Skeletal muscle cell (primary cell): ENCODE data around the gene RHBDD2.
"Not testable (repeated sequence)": the region's sequence is repeated elsewhere in the genome, so short reads cannot be mapped to it uniquely, and the experiment has no call there.

Experiments
- DNase-seq: peaks from one replicate; pipeline ENCODE4 v3.0.0-alpha.2; 2010; ENCODE audit warnings: low read depth
- H3K4me3 ChIP-seq: 2 replicates; pipeline ENCODE4 v1.5.1; 2011; ENCODE audit warnings: low read depth, mild to moderate bottlenecking, control low read depth, low read length, moderate library complexity

Gene RHBDD2

DNA sequence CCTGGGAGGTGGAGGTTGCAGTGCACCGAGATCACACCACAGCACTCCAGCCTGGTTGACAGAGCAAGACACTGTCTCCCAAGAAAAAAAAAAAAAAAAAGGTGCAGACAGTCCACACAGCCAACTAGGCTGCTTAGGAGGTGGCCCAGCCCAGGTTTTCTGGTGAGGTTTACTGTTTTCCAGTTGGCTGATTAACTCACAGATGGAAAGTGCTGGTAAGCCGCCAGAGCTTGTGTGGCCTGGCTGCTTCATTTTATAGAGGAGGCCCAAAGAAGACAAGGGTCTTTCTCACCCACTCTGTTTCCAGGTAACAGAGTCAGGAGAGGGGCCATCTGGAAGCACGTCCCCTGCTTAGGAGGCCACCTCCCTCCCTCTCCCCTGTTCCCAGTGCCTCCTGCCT lies 6.2 kb downstream of the RHBDD2 start:
- DNase-seq, result no peak
- H3K4me3 ChIP-seq, result no peak overlapping the region

DNA sequence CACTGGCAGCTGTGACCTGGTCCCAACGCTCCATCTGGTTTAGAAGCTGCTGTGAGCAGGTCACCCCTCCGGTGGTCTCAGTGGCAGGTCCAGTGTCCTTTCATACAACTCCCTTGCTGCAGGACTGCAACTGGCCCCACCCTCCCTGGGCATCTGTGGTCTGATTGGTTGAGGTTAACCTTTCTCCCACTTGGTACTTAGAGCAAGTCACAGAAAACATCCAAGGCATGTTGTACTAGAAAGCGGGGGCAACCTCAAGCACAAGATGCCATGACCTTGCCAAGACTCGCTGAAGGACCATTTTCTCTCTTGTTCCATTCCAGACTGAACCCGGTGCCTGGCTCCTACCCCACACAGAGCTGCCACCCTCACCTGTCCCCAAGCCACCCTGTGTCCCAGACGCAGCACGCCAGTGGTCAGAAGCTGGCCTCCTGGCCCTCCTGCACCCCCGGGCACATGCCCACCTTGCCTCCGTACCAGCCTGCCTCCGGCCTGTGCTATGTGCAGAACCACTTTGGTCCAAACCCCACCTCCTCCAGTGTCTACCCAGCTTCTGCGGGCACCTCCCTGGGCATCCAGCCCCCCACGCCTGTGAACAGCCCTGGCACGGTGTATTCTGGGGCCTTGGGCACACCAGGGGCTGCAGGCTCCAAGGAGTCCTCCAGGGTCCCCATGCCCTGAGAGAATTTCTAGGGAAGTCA lies 9.0 kb downstream of the RHBDD2 start:
- DNase-seq, result no peak
- H3K4me3 ChIP-seq, result no peak overlapping the region

DNA sequence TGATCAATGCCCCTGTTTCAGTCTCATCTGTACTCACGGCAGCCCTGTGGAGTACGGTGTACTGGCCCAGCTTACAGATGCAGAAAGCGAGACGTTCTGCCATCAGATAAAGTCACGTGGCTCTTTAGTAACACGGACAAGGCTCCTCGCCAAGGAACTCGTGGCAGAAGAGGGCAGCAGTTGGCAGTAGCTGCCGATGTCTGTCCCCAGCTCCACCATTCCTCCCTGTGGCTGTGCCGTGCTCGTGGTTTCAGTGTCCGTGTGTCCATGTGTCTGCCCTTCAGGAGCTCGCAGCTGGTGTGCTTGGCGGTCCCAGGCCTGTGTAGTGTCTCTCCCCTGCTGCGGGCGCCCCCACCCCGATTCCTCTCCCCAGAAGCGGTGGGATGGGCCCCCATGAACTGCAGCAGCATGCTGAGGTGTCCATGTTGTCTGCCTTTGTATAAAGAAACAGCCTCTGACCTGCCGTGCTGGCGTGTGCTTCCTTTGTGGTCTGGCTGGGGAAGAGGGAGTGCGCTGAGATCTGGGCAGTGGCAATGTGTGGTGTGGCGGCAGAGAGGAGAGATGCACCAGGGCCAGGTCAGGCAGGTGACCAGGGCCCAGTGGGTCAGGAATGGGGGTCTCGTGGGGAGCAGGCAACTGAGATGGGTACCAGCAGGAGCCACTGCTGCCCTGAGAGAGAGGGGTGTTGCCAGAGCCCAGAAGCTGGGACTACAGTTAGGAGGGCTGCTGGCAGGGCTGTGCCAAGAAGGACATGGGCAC lies 9.8 kb downstream of the RHBDD2 start:
- no peak for DNase-seq

DNA sequence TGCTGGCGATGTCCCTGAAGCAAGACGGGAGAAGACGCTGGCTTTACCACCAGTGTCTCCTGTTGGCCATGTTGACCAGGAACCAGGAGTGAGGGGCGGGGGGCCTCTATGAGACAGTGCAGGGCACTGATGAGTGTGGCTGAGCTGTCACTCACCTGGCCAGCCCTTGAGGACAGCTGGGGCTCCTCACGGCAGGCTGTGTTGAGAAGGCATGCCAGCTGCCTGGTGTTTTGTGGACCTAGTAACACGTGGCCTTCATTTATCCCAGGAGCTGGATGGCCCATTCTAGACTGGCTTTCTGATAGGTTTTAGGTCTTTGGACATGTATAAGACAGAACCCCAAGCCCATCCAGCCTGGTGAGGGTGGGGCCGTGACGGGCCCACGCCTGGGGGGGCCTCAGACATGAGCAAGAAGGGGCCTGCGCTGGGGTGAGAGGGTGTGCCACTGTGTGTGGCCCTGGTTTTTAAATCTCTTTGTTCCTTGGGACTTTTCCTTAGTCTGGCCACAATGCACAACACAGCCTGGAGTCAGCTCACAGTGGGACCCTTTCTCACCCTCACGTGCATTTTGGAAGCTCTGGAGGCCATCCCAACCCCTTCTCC lies 10.5 kb downstream of the RHBDD2 start:
- H3K4me3 ChIP-seq, result no peak overlapping the region
- DNase-seq, result no peak

More for the DNA sequence above, 9.8 kb downstream of the RHBDD2 start:
- no peak overlapping the region for H3K4me3 ChIP-seq

DNA sequence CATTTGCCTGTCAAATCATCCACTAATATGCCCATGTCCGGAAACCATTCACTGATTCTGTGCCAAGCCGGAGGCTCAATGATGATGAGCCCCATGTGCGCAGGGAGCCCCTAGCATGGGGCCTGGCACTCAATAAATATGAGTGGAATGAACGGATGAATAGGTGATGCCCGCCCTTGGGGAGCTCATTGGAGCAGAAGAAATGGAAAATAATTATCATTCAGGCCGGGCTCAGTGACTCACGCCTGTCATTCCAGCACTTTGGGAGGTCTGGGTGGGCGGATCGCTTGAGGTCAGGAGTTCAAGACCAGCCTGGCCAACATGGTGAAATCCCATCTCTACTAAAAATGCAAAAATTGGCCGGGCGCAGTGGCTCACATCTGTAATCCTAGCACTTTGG lies 11.0 kb downstream of the RHBDD2 start:
- H3K4me3 ChIP-seq, result no peak overlapping the region
- no peak for DNase-seq

DNA sequence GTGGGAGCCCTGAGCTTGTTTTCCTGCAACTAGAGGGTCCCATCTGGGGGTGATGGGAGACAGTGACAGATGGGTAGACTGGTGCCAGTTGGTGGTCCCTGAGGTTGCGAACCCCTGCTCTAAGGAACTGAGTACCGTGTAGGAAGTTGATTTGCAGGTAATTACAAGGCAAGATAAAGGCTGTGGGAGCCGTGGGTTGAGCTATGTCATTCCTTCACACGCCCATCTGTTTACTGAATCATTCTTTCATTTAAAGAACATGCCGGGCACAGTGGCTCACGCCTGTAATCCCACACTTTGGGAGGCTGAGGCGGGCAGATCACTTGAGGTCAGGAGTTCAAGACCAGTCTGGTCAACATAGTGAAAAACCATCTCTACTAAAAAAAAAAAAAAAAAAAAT lies 12.4 kb downstream of the RHBDD2 start:
- not testable (repeated sequence) for DNase-seq, H3K4me3 ChIP-seq

DNA sequence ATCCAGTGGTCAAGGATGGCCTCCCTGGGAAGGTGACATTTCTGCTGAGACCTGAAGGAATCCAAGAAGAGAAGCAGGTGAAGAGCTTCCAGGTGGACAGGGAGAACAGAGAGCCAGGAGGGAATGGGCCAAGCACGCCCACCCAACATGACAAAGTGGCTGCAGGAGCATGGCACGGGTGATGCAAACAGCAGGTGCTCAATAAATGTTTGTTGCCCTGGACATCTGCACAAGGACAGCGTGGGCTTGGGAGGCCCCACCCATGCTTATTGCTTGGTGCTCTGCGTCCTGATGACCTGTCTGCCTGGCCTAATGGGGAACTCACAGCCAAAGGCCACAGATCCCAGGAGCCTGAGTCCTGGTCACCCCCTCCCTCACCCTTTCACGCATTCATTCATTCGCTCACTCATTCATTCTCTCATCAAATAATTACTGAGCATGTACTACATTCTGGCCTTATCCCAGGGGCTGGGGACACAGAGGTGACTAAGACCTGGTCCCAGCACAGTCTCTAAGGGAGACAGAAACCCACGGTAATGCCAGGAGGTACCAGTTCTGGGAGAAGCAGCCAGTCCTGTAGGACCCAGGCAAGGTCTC lies 13.1 kb downstream of the RHBDD2 start:
- H3K4me3 ChIP-seq, result no peak overlapping the region

DNA sequence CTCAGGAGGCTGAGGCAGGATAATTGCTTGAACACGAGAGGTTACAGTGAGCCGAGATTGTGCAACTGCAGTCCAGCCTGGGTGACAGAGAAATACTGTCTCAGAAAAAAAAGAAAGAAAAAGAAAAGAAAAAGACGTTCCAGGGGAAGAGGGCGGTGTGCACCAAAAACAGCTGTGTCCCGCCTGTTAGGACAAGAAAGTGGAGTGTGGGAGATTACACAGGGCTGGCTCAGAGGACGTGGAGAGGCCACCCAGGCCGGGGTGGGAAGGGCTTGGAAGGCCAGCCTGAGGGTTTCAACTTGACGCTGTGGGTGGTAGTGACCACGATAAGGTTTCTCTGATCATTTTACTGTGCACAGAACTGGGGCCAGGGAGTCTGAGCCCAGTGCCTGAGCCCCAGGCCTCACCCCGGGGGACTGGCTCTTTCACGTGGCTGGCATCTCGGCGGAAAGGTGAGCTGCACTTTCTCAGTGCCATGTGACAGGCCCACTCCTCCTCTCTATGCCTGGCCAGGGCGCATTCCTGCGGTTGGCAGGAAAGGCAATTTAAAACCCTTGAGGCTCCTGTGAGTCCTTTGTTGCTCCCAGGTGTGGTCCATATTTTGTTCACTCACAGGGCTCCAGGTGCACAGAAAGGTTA lies 13.9 kb downstream of the RHBDD2 start:
- DNase-seq, result no peak
- H3K4me3 ChIP-seq, result no peak overlapping the region

More for the DNA sequence above, 13.1 kb downstream of the RHBDD2 start:
- DNase-seq, result no peak

DNA sequence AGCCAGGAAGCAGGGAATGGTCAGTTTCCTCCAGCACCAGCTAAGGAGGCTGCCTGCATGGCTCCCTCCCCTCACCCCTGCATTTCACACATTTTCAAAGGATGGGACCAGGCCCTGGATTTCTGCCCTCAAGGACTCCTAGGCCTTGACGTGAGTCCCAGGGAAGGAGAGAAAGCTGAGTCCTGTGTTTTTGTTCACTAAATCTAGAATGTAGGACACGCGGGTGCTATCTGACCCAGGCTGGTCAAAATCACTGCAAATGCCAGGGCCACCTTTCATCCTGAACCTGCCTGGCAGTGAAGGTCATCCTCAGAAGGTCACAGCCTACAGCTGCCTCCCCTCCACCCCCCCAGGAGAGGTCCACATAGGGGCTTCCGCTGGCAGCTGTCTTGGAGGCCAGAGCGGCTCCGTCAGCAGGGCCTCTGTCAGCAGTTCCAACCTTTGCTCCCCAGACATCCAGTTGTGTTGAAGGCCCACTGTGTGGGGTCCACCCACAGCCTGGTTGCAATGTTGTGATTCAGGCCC lies 18.0 kb downstream of the RHBDD2 start:
- no peak overlapping the region for H3K4me3 ChIP-seq
- no peak for DNase-seq

DNA sequence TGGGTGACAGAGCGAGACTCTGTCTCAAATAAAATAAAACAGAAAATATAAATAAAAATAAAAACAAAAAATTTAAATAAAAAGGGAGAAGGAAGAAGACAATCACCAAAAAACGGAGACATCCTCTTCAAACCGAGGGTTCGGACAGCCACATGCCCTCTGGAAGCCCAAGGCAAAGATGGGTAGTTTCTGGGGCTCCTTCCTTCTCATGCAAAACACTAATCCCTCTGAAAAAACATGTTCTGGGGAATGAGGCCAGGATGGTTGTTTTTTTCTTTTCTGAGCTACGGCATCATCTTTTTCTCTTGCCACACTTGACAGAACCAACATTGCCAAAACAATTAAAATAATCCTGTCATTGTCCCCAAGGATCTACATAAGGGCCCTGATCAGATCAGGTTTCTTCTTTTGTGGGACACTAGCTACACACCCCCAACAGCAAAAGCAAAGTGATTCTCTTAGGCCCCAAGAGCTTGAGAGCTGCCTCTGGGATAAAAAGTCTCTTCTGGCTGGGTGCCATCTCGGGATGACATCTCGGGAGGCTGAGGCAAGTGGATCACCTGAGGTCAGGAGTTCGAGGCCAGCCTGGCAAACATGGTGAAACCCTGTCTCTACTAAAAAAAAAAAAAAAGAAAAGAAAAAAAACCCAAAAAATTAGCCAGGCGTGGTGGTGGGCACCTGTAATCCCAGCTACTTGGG lies 21.9 kb downstream of the RHBDD2 start:
- DNase-seq, result no peak
- no peak overlapping the region for H3K4me3 ChIP-seq

DNA sequence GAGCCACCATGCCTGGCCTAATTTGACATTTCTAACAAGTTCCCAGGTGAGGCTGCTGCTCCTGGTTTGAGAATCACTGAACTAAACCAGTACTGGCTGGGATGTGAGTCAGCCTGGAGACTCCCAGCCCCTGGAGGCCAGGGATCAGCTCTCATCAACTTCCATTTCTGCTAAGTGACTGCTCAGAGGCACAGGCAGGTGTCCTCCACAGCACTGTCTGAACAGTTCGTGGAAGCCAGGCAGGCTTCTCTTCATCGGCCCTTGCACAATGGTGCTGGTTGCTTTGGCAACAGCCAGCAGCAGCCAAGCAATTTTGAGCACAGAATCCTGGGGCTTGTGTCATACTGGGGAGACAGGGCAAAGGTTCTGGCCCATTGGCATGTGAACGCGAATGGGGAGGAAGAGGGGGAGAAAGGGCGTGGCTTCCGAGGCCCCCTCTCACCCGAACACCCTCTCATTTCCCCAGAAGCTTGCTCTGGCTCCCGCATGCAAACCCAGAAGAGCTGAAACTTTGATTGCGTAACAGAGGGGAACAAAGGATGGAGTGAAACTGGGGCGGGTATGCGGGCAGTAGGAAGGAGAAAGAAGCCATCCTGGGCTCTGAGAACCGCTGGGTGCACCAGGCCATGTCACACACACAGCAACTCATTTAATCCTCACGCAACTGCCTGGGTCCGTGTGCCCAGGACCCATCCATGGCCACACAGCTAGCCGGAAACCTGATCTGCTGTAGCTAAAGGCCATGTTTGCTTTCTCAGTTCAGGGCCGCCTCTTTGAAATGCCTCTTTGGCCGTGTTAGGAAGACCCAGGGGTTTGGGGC lies 27.2 kb downstream of the RHBDD2 start:
- H3K4me3 ChIP-seq, result no peak overlapping the region
- DNase-seq, result peak; percentile 33

DNA sequence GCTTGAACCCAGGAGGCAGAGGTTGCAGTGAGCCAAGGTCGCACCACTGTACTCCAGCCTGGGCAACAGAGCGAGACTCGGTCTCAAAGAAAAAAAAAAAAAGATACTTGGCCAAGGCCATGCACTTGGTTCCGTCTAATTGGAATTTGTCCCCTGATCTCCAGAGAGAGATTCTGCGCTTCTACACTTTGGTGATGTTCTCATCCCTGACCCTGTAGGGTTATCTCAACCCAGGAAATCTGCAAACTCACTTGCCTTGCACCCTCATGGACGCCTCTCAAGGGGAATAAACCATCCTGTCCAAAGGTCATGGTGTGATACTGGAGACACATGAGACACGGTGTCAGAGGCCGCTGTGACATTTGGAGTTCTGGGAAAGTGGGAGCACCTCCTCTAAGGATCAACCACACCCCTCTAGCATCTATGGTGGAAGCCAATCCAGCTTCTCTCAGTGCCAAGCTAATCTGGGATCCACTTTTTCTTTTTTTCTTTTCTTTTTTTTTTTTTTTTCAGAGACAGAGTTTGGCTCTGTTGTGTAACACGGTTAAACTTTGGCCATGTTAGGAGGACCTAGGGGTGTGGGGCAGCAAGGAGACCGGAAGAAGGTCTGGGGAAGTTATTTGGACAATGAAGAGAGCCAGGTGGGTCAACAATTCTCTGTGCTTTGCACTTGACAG lies 28.3 kb downstream of the RHBDD2 start:
- no peak for DNase-seq
- no peak overlapping the region for H3K4me3 ChIP-seq

DNA sequence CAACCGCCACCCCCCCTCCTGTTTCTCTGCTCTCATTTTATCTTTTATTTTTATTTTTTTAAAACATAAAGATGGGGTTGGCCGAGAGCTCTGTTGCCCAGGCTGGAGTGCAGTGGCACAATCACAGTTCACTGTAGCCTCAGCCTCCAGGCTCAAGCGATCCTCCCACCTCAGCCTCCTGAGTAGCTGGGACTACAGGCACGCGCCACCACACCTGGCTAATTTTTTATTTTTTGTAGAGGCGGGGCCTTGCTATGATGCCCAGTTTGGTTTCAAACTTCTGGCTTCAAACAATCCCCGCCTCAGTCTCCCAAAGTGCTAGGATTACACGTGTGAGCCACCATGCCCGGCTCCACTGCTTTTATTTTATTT lies 28.8 kb downstream of the RHBDD2 start:
- H3K4me3 ChIP-seq, DNase-seq: not testable (repeated sequence)

DNA sequence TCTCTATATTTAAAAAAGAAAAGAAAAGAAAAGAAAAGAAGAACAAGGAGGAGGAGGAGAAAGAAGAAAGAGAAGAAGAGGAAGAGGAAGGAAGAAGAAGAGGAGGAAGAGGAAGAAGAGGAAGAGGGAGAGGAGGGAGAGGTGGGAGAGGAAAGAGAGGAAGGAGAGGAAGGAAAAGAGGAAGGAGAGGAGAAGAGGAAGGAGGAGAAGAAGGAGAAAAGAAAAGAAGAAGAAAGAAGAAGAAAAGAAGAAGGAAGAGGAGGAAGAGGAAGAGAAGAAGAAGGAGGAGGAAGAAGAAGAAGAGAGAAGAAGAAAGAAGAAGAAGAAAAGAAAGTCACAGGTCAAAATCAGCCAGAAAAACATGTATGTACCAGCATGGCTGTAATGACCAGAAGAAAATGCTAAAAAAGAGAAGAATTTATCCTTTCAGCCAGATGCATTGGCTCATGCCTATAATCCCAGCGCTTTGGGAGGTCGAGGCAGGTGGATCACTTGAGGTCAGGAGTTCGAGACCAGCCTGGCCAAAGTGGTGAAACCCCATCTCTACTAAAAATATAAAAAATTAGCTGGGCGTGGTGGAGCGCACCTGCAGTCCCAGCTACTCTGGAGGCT lies 30.8 kb downstream of the RHBDD2 start:
- no peak for DNase-seq
- H3K4me3 ChIP-seq, result no peak overlapping the region

DNA sequence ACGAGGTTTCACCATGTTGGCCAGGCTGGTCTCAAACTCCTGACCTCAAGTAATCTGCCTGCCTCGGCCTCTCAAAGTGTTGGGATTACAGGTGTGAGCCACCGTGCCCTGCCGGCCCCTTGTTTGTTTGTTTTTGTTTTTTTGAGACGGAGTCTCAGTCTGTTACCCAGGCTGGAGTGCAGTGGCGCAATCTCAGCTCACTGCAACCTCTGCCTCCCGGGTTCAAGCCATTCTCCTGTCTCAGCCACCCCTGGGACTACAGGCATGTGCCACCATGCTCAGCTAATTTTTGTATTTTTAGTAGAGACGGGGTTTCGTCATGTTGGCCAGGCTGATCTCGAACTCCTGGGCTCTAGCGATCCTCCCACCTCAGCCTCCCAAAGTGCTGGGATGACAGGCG lies 32.4 kb downstream of the RHBDD2 start:
- not testable (repeated sequence) for DNase-seq, H3K4me3 ChIP-seq

DNA sequence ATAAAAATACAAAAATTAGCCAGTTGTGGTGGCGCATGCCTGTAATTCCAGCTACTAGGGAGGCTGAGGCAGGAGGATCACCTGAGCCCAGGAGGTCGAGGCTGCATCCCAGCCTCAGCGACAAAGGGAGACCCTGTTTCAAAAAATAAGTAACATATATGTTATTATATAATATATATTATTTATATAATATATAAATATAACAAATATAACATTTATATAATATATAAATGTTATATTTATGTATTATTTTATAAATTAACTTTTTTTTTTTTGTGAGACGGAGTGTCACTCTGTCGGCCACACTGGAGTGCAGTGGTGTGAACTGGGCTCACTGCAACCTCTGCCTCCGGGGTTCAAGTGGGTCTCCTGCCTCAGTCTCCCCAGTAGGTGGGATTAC lies 34.6 kb downstream of the RHBDD2 start:
- no peak overlapping the region for H3K4me3 ChIP-seq
- no peak for DNase-seq

DNA sequence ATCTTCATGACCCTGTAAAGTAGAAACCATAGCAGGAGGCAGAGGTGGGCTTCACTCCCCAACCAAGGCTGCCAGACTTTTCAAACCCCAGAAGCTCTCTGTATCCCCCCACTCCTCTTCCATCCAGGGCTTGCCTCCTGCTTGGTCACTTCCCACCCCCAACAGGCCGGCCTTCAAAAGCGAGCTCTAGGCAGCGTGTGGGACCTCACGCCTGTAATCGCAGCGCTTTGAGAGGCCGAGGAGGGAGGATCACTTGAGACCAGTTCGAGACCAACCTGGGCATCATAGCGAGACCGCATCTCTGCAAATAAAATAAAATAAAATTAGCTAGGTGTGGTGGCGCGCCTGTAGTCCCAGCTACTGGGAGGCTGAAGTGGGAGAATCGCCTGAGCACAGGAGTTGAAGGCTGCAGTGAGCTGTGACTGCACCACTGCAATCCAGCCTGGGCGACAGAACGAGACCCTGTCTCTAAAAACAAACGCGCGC lies 35.4 kb downstream of the RHBDD2 start:
- no peak for DNase-seq
- H3K4me3 ChIP-seq, result peak overlapping the region; percentile 83
